NCI-H2107 treated with DMSO at 0.1 percent for 48 hours (cell line): Measurements from ENCODE around the gene ZNF367.

Experiments
- DNase-seq: peaks from one replicate; lab custom pipeline; 2025; ENCODE audit not compliant: unreplicated experiment; lab: John Stamatoyannopoulos, UW

The ZNF367 gene

GRCh38 chr9:96437454-96437853 lies 19.3 kb upstream of the ZNF367 start:
- no peak for DNase-seq

GRCh38 chr9:96436456-96437126 lies 18.4 kb upstream of the ZNF367 start:
- DNase-seq: no peak

GRCh38 chr9:96436063-96436455 lies 17.9 kb upstream of the ZNF367 start:
- no peak for DNase-seq

GRCh38 chr9:96435345-96435744 lies 17.2 kb upstream of the ZNF367 start:
- no peak for DNase-seq

- DNase-seq: no peak
Measured at GRCh38 chr9:96430377-96430776, 12.2 kb upstream of the ZNF367 start.

- no peak for DNase-seq
Measured at GRCh38 chr9:96429732-96430131, 11.6 kb upstream of the ZNF367 start.

- DNase-seq: no peak
Measured at GRCh38 chr9:96425500-96426169, 7.5 kb upstream of the ZNF367 start.

GRCh38 chr9:96423985-96424336 lies 5.8 kb upstream of the ZNF367 start:
- DNase-seq: no peak

GRCh38 chr9:96423322-96423984 lies 5.3 kb upstream of the ZNF367 start:
- DNase-seq: no peak

- no peak for DNase-seq
Measured at GRCh38 chr9:96420468-96421219, 2.5 kb upstream of the ZNF367 start.

- no peak for DNase-seq
Measured at GRCh38 chr9:96419691-96419969, 1.5 kb upstream of the ZNF367 start.

- DNase-seq: peak; percentile 26
Measured at GRCh38 chr9:96418920-96419690, 935 bp upstream of the ZNF367 start.

- DNase-seq: no peak
Measured at GRCh38 chr9:96417661-96418082, 498 bp downstream of the ZNF367 start.

- DNase-seq: peak; percentile 22
Measured at GRCh38 chr9:96417051-96417586, 1.1 kb downstream of the ZNF367 start.

- peak; percentile 81 for DNase-seq
Measured at GRCh38 chr9:96413302-96414221, 4.6 kb downstream of the ZNF367 start.

- DNase-seq: no peak
Measured at GRCh38 chr9:96412174-96412913, 5.8 kb downstream of the ZNF367 start.

GRCh38 chr9:96411129-96411838 lies 6.9 kb downstream of the ZNF367 start:
- DNase-seq: no peak
